Hepatocyte (in vitro differentiated cells): Measurements from ENCODE around the gene C9orf50. TPM values are rescaled to one million over a fixed set of nuclear protein-coding genes. Genes with fewer than 3 reads are reported as not detected.
"Not testable (repeated sequence)": the region's sequence is repeated elsewhere in the genome, so short reads cannot be mapped to it uniquely, and the experiment has no call there.

Experiments
- DNase-seq: peaks from one replicate; pipeline ENCODE4 v3.0.0-alpha.2; 2016; ENCODE audit warnings: low spot score
- H2AFZ ChIP-seq: fragments of 200-600 bp; sonication (generic); 2 replicates; pipeline ENCODE4 v1.6.0; 2016; ENCODE audit warnings: antibody characterized with exemption, mild to moderate bottlenecking
- H3K27ac ChIP-seq: fragments of 200-600 bp; sonication (generic); 2 replicates; pipeline ENCODE4 v1.5.1; 2016; ENCODE audit warnings: mild to moderate bottlenecking
- H3K27me3 ChIP-seq: fragments of 200-600 bp; sonication (generic); 2 replicates; pipeline ENCODE4 v1.6.1; 2016
- H3K36me3 ChIP-seq: fragments of 200-600 bp; sonication (generic); replicated peaks from 2 replicates; pipeline ENCODE4 v1.5.1; 2016; ENCODE audit warnings: low read depth; ENCODE audit not compliant: insufficient read depth
- H3K4me1 ChIP-seq: fragments of 200-600 bp; sonication (generic); 2 replicates; pipeline ENCODE4 v1.5.1; 2016; ENCODE audit warnings: mild to moderate bottlenecking, moderate library complexity; ENCODE audit not compliant: insufficient read depth
- H3K4me2 ChIP-seq: fragments of 200-600 bp; sonication (generic); 2 replicates; pipeline ENCODE4 v1.6.0; 2016
- H3K4me3 ChIP-seq: fragments of 200-600 bp; sonication (generic); 2 replicates; pipeline ENCODE4 v1.5.1; 2016; ENCODE audit warnings: mild to moderate bottlenecking
- H3K79me2 ChIP-seq: fragments of 200-600 bp; sonication (generic); 2 replicates; pipeline ENCODE4 v1.6.0; 2017; ENCODE audit warnings: mild to moderate bottlenecking
- H3K9me2 ChIP-seq: fragments of 200-600 bp; sonication (generic); replicated peaks from 2 replicates; pipeline ENCODE4 v1.6.0; 2017; ENCODE audit warnings: mild to moderate bottlenecking; ENCODE audit not compliant: insufficient read depth
- H3K9me3 ChIP-seq: fragments of 200-600 bp; sonication (generic); 2 replicates; pipeline ENCODE4 v1.5.1; 2016; ENCODE audit warnings: low read depth, mild to moderate bottlenecking
- H4K20me1 ChIP-seq: fragments of 200-600 bp; sonication (generic); 2 replicates; pipeline ENCODE4 v1.6.0; 2016; ENCODE audit warnings: mild to moderate bottlenecking; ENCODE audit not compliant: insufficient read depth, poor library complexity, severe bottlenecking
- EZH2 ChIP-seq: fragments of 200-600 bp; sonication (generic); IDR thresholded peaks from 2 replicates; pipeline ENCODE4 v1.6.1; 2016; ENCODE audit warnings: antibody characterized with exemption, mild to moderate bottlenecking, borderline replicate concordance
- EZH2phosphoT487 ChIP-seq: fragments of 200-600 bp; sonication (generic); IDR thresholded peaks from one replicate; pipeline ENCODE4 v1.6.1; 2018; ENCODE audit warnings: antibody characterized with exemption, mild to moderate bottlenecking, low read depth, moderate library complexity; ENCODE audit not compliant: unreplicated experiment, severe bottlenecking
- WGBS: methylation state at CpG from one replicate; pipeline ENCODE4 v1.1.6; 2016; ENCODE audit warnings: low lambda C conversion rate; ENCODE audit errors: missing lambda C conversion rate; 5-methylcytosine and 5-hydroxymethylcytosine counted together
- polyA plus RNA-seq: library from polyadenylated mRNA; unstranded; fragments of >200 nt; fragmentation: Nextera tagmentation; extraction: Ambion mirVana; gene quantifications from 2 replicates; pipeline ENCODE4 v1.2.1, GENCODE V29; 2016
- total RNA-seq: library from RNA; depleted of rRNA; stranded (reverse); fragments of >200 nt; gene quantifications from 2 replicates; pipeline ENCODE4 v1.2.3, GENCODE V29; 2014
- TF ChIP-seq, protein P1 (sequence below): fragments of 200-600 bp; sonication (generic); IDR thresholded peaks from 2 replicates; pipeline ENCODE4 v1.5.1; 2016; ENCODE audit warnings: antibody characterized with exemption, mild to moderate bottlenecking; ENCODE audit not compliant: poor library complexity

C9orf50 gene
- total and polyA plus RNA-seq, 2 experiments from 2014 or later = not detected

DNA sequence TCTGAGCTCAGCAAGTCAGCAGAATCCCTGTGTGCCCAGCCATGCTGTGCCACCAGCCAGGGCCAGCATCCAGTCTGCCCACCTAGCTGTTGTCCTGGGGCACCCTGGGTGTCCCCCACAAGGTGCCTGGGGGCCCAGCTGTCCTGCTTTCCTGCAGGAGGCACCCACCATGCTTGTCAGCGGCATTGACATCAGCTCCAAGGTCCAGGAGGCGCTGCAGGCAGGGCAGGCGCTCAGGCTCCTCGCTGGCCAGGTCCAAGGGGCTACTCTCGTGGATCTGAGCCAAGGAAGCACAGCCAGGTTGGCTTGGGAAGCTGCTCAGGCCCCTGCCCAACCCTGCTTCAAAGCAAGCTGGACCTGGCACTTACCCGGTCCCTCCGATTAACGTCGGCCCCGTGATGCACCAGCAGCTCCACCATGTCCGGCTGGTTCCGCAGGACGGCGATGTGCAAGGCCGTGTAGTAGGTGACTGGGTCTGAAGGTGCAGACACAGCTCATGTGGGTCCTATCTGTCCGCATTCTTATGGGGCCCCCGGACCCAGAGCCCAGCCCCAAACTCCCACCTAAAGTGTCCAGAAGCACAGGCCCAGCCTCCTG lies 18.2 kb upstream of the C9orf50 start:
- Histone ChIP-seq H4K20me1 (peaks cover 14% of the 10 kb centered on the region), H3K79me2 (peaks cover 28% of the 10 kb centered on the region)

DNA sequence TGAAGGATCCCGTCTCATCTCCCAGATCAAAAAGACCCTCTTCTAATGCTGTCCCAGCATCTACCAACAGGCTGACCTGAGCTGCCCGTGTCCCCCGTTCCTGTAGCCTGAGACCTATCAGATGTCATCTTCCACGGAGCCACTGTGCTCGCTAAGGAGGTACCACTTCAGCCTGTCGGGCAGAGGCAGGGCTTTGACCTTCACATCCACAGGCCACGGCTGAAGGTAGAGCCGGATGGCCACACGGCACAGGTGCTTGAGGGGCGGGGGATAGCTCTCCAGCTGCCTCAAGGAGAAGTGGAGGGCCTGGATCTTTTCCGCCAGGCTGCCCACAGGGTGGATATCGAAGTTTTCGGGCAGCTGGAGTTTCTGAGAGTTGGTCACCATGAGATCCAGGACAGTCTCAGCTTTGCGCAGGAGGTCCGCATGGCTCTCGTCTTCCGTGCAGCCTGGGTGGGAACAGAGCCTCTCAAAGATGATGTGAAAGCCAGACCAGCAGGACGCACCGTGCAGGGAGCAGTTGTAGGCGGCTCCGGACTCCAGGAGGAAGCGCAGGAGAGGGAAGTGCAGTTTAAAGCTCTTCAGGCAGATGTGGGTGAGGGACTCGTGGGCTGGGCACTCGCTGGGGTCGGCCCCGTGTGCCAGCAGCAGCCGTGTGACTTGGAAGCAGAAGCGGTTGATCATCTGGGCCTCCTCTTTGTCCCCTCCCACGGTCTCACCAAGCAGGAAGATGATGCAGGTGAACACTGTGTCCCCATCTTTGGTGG lies 17.0 kb upstream of the C9orf50 start:
- TF ChIP-seq EZH2phosphoT487 = no peak
- TF ChIP-seq EZH2 = no peak
- TF ChIP-seq, protein P1, sequence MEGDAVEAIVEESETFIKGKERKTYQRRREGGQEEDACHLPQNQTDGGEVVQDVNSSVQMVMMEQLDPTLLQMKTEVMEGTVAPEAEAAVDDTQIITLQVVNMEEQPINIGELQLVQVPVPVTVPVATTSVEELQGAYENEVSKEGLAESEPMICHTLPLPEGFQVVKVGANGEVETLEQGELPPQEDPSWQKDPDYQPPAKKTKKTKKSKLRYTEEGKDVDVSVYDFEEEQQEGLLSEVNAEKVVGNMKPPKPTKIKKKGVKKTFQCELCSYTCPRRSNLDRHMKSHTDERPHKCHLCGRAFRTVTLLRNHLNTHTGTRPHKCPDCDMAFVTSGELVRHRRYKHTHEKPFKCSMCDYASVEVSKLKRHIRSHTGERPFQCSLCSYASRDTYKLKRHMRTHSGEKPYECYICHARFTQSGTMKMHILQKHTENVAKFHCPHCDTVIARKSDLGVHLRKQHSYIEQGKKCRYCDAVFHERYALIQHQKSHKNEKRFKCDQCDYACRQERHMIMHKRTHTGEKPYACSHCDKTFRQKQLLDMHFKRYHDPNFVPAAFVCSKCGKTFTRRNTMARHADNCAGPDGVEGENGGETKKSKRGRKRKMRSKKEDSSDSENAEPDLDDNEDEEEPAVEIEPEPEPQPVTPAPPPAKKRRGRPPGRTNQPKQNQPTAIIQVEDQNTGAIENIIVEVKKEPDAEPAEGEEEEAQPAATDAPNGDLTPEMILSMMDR = no peak
- peaks cover 14% of the 10 kb centered on the region for H3K4me1 ChIP-seq
- peaks cover 41% of the 10 kb centered on the region for H3K79me2 ChIP-seq
- no peak overlapping the region for H2AFZ ChIP-seq
- no peaks in the 10 kb centered on the region for H3K27me3 ChIP-seq
- H3K4me2 ChIP-seq = no peak overlapping the region
- H3K27ac ChIP-seq = no peak overlapping the region
- H3K36me3 ChIP-seq = no peaks in the 10 kb centered on the region
- DNase-seq = no peak
- 89% methylated on average over 29 of the region's 29 CpGs for WGBS
- H4K20me1 ChIP-seq = peaks cover 19% of the 10 kb centered on the region
- H3K9me2 ChIP-seq = no peaks in the 10 kb centered on the region
- H3K9me3 ChIP-seq = no peaks in the 10 kb centered on the region
- no peak overlapping the region for H3K4me3 ChIP-seq

More for the DNA sequence above, 18.2 kb upstream of the C9orf50 start:
- TF ChIP-seq EZH2phosphoT487 (no peak), EZH2 (no peak)
- TF ChIP-seq, protein P1 = no peak
- no peak for DNase-seq
- Histone ChIP-seq H3K27me3 (no peaks in the 10 kb centered on the region), H3K36me3 (no peaks in the 10 kb centered on the region), H3K4me3 (no peak overlapping the region), H3K27ac (no peak overlapping the region), H3K9me2 (no peaks in the 10 kb centered on the region), H2AFZ (no peak overlapping the region), H3K4me2 (no peak overlapping the region), H3K9me3 (no peaks in the 10 kb centered on the region), H3K4me1 (peaks cover 14% of the 10 kb centered on the region)
- 95% methylated on average over 17 of the region's 17 CpGs for WGBS

DNA sequence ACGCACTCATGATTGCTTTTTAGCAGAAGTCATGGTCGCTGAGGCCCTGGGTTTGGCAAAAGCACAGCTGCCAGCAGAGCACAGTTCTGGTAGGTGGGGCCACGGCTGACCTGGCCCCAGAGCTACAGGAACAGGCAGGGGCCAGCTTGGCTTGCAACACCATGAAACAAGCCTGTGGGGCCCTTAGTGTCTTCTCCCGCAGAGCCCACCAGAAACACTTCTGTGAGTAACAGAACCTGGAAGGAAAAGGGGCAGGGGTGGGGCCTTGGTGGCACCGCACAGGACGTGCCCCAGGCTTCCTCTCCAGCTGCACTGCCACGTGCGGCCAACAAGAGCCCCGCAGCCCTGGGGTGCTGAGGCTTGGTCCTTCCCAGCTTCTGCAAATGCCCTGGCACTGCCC lies 16.2 kb upstream of the C9orf50 start:
- 92% methylated on average over 9 of the region's 9 CpGs for WGBS
- peaks cover 26% of the 10 kb centered on the region for H4K20me1 ChIP-seq

DNA sequence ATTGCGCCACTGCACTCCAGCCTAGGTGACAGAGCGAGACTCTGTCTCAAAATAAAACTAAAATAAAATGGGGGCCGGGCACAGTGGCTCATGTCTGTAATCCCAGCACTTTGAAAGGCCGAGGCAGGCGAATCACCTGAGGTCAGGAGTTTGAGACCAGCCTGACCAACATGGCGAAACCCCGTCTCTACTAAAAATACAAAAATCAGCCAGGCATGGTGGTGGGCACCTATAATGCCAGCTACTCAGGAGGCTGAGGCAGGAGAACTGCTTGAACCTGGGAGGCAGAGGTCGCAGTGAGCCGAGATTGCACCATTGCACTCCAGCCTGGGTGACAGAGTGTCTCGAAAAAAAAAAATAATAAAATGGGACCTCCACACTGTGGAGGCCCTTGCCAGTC lies 15.4 kb upstream of the C9orf50 start:
- 98% methylated on average over 10 of the region's 10 CpGs for WGBS
- not testable (repeated sequence) for H3K36me3 ChIP-seq, DNase-seq, H3K9me2 ChIP-seq, H3K9me3 ChIP-seq, H3K4me1 ChIP-seq, H3K27ac ChIP-seq, H3K4me3 ChIP-seq, H3K4me2 ChIP-seq, H3K27me3 ChIP-seq, H2AFZ ChIP-seq
- H4K20me1 ChIP-seq = peaks cover 33% of the 10 kb centered on the region
- peaks cover 51% of the 10 kb centered on the region for H3K79me2 ChIP-seq

More for the DNA sequence above, 16.2 kb upstream of the C9orf50 start:
- Histone ChIP-seq H3K36me3 (no peaks in the 10 kb centered on the region), H3K4me3 (no peak overlapping the region), H3K27ac (no peak overlapping the region), H3K27me3 (no peaks in the 10 kb centered on the region), H2AFZ (no peak overlapping the region), H3K4me1 (peaks cover 10% of the 10 kb centered on the region), H3K4me2 (no peak overlapping the region), H3K79me2 (peaks cover 49% of the 10 kb centered on the region), H3K9me3 (no peaks in the 10 kb centered on the region), H3K9me2 (no peaks in the 10 kb centered on the region)
- TF ChIP-seq EZH2phosphoT487 = no peak
- TF ChIP-seq EZH2 = no peak
- TF ChIP-seq, protein P1 = no peak
- no peak for DNase-seq
